GM12873 (cell line): Measurements from ENCODE around the gene GLRA1.

ENCODE experiments used
- TF ChIP-seq, protein P1 (sequence below): IDR thresholded peaks from 2 replicates; pipeline ENCODE4 v1.5.1; 2012; ENCODE audit warnings: low read depth, mild to moderate bottlenecking, moderate library complexity, low read length, control low read depth; ENCODE audit not compliant: insufficient read depth; ENCODE audit errors: missing control alignments

Gene GLRA1

DNA sequence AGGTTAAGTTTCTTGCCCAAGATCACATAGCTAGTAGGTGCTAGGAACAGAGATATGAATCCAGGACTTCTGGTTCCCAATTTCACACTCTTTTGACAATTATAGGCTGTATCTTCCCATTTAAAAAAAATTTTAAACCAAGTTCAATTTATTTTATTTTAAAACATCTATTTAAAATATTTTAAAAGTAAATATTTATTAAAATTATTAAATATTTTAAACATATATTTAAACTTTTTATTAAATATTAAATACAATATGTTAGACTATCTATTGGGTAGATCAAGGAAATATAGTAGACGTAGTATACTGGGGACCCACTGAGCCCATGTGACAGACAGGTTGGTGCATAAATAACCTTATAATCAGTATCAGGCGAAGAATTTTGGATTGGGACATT is 54.8 kb downstream of the GLRA1 start:
- TF ChIP-seq, protein P1, sequence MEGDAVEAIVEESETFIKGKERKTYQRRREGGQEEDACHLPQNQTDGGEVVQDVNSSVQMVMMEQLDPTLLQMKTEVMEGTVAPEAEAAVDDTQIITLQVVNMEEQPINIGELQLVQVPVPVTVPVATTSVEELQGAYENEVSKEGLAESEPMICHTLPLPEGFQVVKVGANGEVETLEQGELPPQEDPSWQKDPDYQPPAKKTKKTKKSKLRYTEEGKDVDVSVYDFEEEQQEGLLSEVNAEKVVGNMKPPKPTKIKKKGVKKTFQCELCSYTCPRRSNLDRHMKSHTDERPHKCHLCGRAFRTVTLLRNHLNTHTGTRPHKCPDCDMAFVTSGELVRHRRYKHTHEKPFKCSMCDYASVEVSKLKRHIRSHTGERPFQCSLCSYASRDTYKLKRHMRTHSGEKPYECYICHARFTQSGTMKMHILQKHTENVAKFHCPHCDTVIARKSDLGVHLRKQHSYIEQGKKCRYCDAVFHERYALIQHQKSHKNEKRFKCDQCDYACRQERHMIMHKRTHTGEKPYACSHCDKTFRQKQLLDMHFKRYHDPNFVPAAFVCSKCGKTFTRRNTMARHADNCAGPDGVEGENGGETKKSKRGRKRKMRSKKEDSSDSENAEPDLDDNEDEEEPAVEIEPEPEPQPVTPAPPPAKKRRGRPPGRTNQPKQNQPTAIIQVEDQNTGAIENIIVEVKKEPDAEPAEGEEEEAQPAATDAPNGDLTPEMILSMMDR = no peak

DNA sequence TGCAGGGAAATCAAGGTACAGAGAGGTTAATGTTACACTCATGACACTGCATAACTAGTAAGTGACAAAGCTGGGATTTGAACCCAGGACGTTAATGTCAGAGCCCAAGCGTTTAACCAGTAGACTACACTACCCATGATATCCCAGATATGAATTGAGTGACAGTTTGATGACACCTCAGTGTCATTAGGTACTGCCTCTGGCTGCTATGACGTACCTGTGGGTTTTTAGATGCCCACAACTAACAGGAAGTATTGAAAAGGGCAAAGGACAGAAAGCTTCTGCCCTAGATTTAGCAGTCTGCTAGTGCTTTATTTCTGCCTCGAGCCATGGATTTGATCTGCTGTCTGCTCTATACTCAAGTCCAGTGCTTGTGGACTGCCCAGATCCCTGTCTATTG is 56.2 kb downstream of the GLRA1 start:
- TF ChIP-seq, protein P1 = no peak

DNA sequence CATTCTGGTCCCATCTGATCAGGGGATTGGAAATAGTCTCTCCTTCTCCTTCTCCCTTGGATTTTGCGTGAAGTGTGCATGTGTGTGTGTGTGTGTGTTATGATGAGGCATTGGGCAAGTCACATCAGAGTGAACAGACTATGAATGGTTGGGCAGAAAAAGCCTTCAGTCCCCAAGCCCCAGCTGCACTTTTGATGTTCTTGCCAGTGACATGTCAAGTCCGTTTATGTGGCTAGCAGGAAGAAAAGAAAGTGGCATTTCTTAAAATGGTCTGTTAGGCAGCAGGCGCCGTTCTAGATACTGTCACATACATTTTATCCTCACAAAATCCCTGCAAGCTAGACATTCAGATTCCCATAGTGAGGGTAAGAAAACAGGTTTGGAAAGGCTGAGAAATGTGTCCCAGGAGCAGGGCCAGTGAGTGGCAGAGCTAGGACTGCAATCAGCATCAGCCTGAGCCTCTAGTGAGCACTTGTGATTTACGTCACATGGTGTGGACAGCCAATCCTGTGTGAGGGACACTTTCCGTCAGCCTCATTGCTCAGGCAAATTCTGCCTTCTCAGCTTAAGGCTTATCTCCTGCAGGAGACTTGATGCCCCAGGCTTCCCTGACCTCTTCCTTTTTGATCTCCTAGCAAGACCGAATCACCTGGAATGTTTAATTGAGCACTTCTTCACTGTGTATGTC is 60.4 kb downstream of the GLRA1 start:
- TF ChIP-seq, protein P1 = no peak

DNA sequence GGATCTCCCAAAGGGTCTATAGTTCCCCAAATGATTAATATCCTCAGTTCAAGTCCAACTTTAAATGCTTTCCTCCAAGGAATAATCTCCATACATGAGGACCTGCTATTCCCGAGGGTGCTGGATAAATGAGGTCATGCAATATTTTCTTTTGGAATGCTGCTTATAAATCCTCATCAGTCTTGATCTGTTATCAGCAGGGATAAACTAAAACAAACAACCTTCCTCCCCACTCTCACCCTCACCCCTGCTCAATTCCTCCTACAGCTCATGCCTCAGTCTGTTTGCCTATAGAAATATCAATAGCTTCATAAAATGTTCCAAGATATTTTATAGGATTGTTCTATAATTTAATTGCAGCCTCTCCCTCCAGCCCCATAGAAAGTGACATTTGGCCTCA is 61.1 kb downstream of the GLRA1 start:
- TF ChIP-seq, protein P1 = no peak

DNA sequence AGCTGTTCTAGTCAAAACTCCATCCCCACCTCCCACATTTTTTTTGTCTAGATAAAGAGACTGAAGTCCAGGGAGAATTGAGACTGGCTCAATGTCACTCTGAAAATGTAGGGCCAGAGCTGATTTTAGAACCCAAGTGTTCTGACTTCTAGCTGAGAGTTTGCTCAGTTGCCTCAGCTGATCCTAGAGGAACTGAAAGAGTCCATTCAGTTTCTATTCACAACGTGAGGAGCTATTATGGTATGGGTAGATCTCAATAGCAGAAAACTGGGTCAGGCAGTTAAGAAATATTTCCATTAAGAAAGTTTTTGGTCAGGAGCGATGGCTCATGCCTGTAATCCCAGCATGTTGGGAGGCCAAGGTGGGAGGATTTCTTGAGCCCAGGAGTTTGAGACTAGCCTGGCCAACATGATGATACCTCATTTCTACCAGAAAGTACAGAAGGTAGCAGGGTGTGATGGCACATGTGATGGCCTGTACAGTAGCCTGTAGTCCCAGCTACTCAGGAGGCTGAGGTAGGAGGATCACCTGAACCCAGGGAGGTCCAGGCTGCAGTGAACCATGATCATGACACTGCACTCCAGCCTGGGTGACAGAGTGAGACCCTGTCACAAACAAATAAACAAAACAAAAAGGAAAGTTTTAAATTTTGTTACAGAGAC is 61.7 kb downstream of the GLRA1 start:
- TF ChIP-seq, protein P1 = no peak

DNA sequence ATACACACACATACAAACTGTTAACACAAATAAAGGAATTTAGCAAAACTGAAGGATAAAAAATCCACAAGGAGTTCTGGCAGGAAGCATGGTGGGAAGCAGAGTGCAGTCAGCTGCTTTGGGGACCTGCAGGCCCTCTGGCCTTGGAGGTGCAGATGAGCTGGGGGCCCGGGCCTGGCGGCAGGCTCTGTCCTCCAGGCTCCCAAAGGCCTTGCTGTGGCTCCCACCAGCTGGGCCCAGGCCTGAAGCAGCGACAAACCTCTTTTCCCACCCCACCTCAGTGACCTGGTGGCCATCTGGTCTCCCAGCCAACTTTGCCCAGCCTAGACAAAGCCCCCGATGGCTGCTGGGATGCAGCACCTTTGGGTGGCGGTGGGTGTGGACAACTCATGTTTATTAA is 67.8 kb downstream of the GLRA1 start:
- TF ChIP-seq, protein P1 = no peak

DNA sequence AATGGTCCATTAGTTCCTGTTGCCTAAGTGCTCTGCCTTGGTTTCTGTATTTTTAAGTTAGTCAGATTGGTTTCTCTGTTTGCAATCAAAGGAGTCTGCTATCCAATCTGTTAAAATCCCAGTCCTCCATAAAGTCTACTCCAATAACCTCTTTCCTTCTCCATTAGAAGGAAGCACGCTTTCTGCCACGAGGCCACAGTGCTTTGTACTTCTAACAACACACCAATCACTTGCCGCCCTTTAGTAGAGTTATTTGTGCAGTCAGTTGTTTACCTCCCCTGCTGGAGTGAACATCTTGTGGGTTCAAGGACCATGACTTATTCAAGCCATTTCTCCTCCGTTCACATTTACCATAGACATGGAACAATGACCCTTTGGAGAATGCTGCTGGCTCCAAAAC is 69.0 kb downstream of the GLRA1 start:
- TF ChIP-seq, protein P1 = no peak
